OCI-LY7 (cell line): ENCODE results near the gene ARHGAP26. TPM values are rescaled to one million over a fixed set of nuclear protein-coding genes. Genes with fewer than 3 reads are reported as not detected.

ENCODE experiments used
- BruUV-seq: library from RNA; stranded (reverse); fragments of 400-500 nt; replicated peaks from 2 replicates; lab custom pipeline; 2021; lab: Mats Ljungman, UMichigan
- CTCF ChIA-PET: fragments of 300-600 bp; sonication (Branson Sonifier 250); formaldehyde crosslinking; loops from one replicate; lab custom pipeline; 2022; ENCODE audit warnings: antibody characterized with exemption; ENCODE audit not compliant: unreplicated experiment; lab: Charles Lee
- POLR2A ChIA-PET: fragments of 300-600 bp; sonication (Branson Sonifier 250); formaldehyde crosslinking; loops from one replicate; lab custom pipeline; 2022; ENCODE audit warnings: antibody characterized with exemption; lab: Charles Lee
- DNase-seq: peaks from one replicate; pipeline ENCODE4 v3.0.0-alpha.2; 2015; ENCODE audit warnings: low spot score
- H2AFZ ChIP-seq: fragments of 200-600 bp; sonication (generic), shearing (Covaris generic); 2 replicates; pipeline ENCODE4 v1.6.1; 2014; ENCODE audit warnings: mild to moderate bottlenecking, antibody characterized with exemption, low read length, moderate library complexity
- H3K27ac ChIP-seq: fragments of 200-600 bp; sonication (generic); 2 replicates; pipeline ENCODE4 v1.5.1; 2014; ENCODE audit warnings: mixed run types, low read depth, mild to moderate bottlenecking, moderate library complexity, low read length, inconsistent platforms; ENCODE audit not compliant: poor library complexity, severe bottlenecking
- H3K36me3 ChIP-seq: fragments of 200-600 bp; sonication (generic); 2 replicates; pipeline ENCODE4 v1.6.1; 2014; ENCODE audit warnings: mild to moderate bottlenecking, antibody characterized with exemption, low read length, moderate library complexity, mixed read lengths; ENCODE audit not compliant: insufficient read depth
- H3K4me1 ChIP-seq: fragments of 200-600 bp; sonication (generic); 2 replicates; pipeline ENCODE4 v1.5.1; 2014; ENCODE audit warnings: mild to moderate bottlenecking, low read length; ENCODE audit not compliant: insufficient read depth, poor library complexity, severe bottlenecking
- H3K4me2 ChIP-seq: fragments of 200-600 bp; sonication (generic); 2 replicates; pipeline ENCODE4 v1.6.1; 2014; ENCODE audit warnings: mild to moderate bottlenecking, low read length
- H3K4me3 ChIP-seq: fragments of 200-600 bp; sonication (generic); 2 replicates; pipeline ENCODE4 v1.5.1; 2014; ENCODE audit warnings: mild to moderate bottlenecking, low read depth, low read length; ENCODE audit not compliant: poor library complexity, severe bottlenecking
- H3K79me2 ChIP-seq: fragments of 200-600 bp; sonication (generic); 2 replicates; pipeline ENCODE4 v1.6.1; 2016; ENCODE audit warnings: low read depth, mild to moderate bottlenecking, low read length, moderate library complexity, mixed read lengths; ENCODE audit not compliant: insufficient read depth
- H3K9me2 ChIP-seq: fragments of 200-600 bp; sonication (generic); 2 replicates; pipeline ENCODE4 v1.6.1; 2016; ENCODE audit warnings: mild to moderate bottlenecking, low read length, mixed read lengths; ENCODE audit not compliant: insufficient read depth
- H3K9me3 ChIP-seq: fragments of 200-600 bp; sonication (generic); 2 replicates; pipeline ENCODE4 v1.6.1; 2014; ENCODE audit warnings: mild to moderate bottlenecking, mixed run types, low read length, mixed read lengths
- H4K20me1 ChIP-seq: fragments of 200-600 bp; sonication (generic); 2 replicates; pipeline ENCODE4 v1.6.1; 2014; ENCODE audit warnings: mild to moderate bottlenecking, antibody characterized with exemption, low read length, moderate library complexity, mixed read lengths; ENCODE audit not compliant: insufficient read depth
- EZH2phosphoT487 ChIP-seq: fragments of 200-600 bp; sonication (generic); IDR thresholded peaks from 2 replicates; pipeline ENCODE4 v1.6.1; 2018; ENCODE audit warnings: low read depth, borderline replicate concordance, mild to moderate bottlenecking, mixed run types, antibody characterized with exemption, low read length, moderate library complexity, mixed read lengths
- intact Hi-C: fragments of 100-400 bp; cut with micrococcal nuclease; formaldehyde crosslinking; loops from one replicate; pipeline ENCODE4 v1.10.0; 2022; ENCODE audit not compliant: unreplicated experiment
- total RNA-seq, 2 experiments: library from RNA; depleted of rRNA in 1 of 2; stranded (reverse); fragments of >200 nt in 1 of 2; shearing (Covaris generic) in 1 of 2; gene quantifications; 2 replicates each; pipeline ENCODE4 v1.2.3, GENCODE V29; 2014 to 2022
- TF ChIP-seq, protein P1 (sequence below): fragments of 200-600 bp; sonication (generic); conservative IDR thresholded peaks from 2 replicates; pipeline ENCODE4 v1.5.1; 2014; ENCODE audit warnings: mild to moderate bottlenecking, antibody characterized with exemption, low read length, moderate library complexity, mixed read lengths

The ARHGAP26 gene
- total RNA-seq, 2 experiments from 2014 or later: 7.0 to 19.1 TPM

DNA sequence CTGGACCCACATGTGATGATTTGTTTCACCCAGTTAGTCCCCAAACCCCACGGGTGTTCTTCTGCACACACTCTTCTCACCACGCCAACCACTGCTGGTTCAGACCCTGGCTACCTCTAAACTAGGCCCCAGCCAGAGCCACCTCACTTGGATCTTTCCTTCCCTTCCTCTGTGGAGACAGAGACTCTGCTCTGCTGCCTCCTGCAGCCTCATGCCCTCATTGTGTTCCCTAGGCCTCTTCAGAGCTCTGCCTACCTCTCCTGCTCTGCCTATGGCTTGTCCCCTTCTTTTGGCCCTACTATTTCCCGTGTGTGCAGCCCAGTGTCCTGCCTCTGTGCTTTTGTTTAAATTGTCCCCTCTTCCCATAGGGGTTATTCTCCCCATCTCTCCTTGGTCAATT is 79.7 kb downstream of the ARHGAP26 start:
- H3K9me2 ChIP-seq: no peaks in the 10 kb centered on the region
- H3K79me2 ChIP-seq: no peaks in the 10 kb centered on the region
- H3K36me3 ChIP-seq: no peaks in the 10 kb centered on the region
- no peak overlapping the region for H3K27ac ChIP-seq
- no peak overlapping the region for H3K4me3 ChIP-seq
- ChIA-PET POLR2A (no interaction called here), CTCF (no interaction called here)
- no peaks in the 10 kb centered on the region for H3K9me3 ChIP-seq
- DNase-seq: no peak
- no peak overlapping the region for H2AFZ ChIP-seq
- no peak overlapping the region for H3K4me2 ChIP-seq
- intact Hi-C loops: no loop called here
- H4K20me1 ChIP-seq: peaks cover 3% of the 10 kb centered on the region; the same call in 1 of the 2 replicates
- H3K4me1 ChIP-seq: no peaks in the 10 kb centered on the region
- TF ChIP-seq, protein P1, sequence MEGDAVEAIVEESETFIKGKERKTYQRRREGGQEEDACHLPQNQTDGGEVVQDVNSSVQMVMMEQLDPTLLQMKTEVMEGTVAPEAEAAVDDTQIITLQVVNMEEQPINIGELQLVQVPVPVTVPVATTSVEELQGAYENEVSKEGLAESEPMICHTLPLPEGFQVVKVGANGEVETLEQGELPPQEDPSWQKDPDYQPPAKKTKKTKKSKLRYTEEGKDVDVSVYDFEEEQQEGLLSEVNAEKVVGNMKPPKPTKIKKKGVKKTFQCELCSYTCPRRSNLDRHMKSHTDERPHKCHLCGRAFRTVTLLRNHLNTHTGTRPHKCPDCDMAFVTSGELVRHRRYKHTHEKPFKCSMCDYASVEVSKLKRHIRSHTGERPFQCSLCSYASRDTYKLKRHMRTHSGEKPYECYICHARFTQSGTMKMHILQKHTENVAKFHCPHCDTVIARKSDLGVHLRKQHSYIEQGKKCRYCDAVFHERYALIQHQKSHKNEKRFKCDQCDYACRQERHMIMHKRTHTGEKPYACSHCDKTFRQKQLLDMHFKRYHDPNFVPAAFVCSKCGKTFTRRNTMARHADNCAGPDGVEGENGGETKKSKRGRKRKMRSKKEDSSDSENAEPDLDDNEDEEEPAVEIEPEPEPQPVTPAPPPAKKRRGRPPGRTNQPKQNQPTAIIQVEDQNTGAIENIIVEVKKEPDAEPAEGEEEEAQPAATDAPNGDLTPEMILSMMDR: no peak
- no peak for TF ChIP-seq EZH2phosphoT487
- no TSS peak for BruUV-seq

DNA sequence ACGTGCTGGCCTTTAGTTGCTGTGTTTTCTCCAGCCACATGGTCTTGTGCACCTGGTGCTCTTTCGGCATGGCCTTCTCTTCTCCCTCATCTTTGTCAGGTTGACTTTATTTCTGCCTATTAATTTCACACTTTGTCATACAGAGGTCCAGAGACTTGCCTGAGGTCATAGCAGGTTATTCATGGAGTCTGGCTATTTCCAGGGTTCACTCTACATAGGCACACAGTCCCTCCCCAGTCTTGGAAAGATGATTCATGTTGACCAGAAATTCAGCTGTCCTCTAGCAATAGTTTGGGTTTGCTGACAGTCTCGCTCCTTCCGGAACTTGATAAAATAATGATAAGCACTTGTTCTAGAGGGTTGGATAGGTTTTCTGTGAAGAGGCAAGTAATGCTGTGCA is 81.6 kb downstream of the ARHGAP26 start:
- Histone ChIP-seq H2AFZ (no peak overlapping the region), H4K20me1 (peaks cover 3% of the 10 kb centered on the region; the same call in 1 of the 2 replicates), H3K9me2 (no peaks in the 10 kb centered on the region), H3K4me2 (no peak overlapping the region), H3K79me2 (no peaks in the 10 kb centered on the region), H3K36me3 (no peaks in the 10 kb centered on the region), H3K27ac (no peak overlapping the region), H3K4me1 (no peaks in the 10 kb centered on the region), H3K9me3 (no peaks in the 10 kb centered on the region), H3K4me3 (no peak overlapping the region)
- intact Hi-C loops: no loop called here
- POLR2A ChIA-PET: interaction anchor here (0.6 kb wide), 1 partner anchor 27 kb away, joined by 3 read pairs; no protein-coding TSS in a partner anchor
- TF ChIP-seq, protein P1: no peak
- TF ChIP-seq EZH2phosphoT487: no peak
- CTCF ChIA-PET: no interaction called here
- no TSS peak for BruUV-seq
- DNase-seq: no peak

DNA sequence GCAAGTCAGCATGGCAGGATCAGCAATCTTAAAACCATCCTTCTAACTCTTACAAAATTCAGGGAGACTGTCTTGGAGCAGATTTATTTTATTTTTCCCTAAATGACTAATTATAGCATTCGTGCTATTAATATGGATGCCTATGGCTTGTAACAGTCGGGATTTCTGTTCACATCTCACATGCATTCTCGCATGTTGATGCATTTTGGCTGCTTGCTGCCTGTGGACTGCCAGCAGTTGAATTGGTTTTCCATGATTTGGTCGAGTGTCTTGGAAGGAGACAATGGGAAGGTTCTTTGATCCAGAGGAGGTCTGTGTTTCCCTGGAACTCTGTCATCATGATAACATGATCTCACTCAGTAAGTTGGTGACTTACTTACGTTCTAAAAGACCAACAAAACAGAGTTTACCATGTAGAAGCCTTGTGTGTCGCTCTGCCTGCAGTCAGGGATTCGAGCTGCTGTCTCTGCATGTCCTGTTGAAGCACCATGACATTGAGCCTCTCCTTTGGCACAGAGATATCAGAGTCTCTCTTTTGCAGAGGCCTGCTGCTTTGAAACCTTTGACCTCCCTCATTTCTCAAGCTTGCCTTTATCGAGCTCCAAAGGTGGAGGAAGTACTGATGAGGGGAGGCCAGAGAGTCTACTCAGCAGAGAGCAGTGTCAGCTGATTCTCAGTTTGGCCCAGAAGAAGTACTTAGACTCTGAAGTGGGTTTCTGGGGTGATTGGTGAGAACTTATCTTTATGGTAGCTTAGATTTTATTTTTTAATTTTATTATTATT is 82.4 kb downstream of the ARHGAP26 start:
- Histone ChIP-seq H3K4me2 (no peak overlapping the region), H3K27ac (no peak overlapping the region), H2AFZ (no peak overlapping the region), H4K20me1 (peaks cover 3% of the 10 kb centered on the region; the same call in 1 of the 2 replicates), H3K9me3 (no peaks in the 10 kb centered on the region), H3K4me3 (no peak overlapping the region), H3K4me1 (no peaks in the 10 kb centered on the region), H3K79me2 (no peaks in the 10 kb centered on the region), H3K9me2 (no peaks in the 10 kb centered on the region), H3K36me3 (no peaks in the 10 kb centered on the region)
- ChIA-PET POLR2A (interaction anchor here (1.3 to 1.5 kb wide), 4 partner anchors 54 to 104 kb away, joined by 3 to 4 read pairs (median 3); no protein-coding TSS in a partner anchor), CTCF (interaction anchor here (0.8 kb wide), 1 partner anchor 14 kb away, joined by 3 read pairs; no protein-coding TSS in a partner anchor)
- no peak for DNase-seq
- TF ChIP-seq EZH2phosphoT487: no peak
- TF ChIP-seq, protein P1: no peak
- intact Hi-C loops: no loop called here
- no TSS peak for BruUV-seq
